GM12872 (cell line): ENCODE measurements around the gene KCNE3.

Experiments
- TF ChIP-seq, protein P1 (sequence below): IDR thresholded peaks from 3 replicates; pipeline ENCODE4 v1.5.1; 2011; ENCODE audit warnings: low read depth, mild to moderate bottlenecking, low read length, moderate library complexity; ENCODE audit not compliant: insufficient read depth

The KCNE3 gene

GRCh38 chr11:74479732-74480123 is 12.4 kb upstream of the KCNE3 start:
- TF ChIP-seq, protein P1, sequence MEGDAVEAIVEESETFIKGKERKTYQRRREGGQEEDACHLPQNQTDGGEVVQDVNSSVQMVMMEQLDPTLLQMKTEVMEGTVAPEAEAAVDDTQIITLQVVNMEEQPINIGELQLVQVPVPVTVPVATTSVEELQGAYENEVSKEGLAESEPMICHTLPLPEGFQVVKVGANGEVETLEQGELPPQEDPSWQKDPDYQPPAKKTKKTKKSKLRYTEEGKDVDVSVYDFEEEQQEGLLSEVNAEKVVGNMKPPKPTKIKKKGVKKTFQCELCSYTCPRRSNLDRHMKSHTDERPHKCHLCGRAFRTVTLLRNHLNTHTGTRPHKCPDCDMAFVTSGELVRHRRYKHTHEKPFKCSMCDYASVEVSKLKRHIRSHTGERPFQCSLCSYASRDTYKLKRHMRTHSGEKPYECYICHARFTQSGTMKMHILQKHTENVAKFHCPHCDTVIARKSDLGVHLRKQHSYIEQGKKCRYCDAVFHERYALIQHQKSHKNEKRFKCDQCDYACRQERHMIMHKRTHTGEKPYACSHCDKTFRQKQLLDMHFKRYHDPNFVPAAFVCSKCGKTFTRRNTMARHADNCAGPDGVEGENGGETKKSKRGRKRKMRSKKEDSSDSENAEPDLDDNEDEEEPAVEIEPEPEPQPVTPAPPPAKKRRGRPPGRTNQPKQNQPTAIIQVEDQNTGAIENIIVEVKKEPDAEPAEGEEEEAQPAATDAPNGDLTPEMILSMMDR = no peak

DNA sequence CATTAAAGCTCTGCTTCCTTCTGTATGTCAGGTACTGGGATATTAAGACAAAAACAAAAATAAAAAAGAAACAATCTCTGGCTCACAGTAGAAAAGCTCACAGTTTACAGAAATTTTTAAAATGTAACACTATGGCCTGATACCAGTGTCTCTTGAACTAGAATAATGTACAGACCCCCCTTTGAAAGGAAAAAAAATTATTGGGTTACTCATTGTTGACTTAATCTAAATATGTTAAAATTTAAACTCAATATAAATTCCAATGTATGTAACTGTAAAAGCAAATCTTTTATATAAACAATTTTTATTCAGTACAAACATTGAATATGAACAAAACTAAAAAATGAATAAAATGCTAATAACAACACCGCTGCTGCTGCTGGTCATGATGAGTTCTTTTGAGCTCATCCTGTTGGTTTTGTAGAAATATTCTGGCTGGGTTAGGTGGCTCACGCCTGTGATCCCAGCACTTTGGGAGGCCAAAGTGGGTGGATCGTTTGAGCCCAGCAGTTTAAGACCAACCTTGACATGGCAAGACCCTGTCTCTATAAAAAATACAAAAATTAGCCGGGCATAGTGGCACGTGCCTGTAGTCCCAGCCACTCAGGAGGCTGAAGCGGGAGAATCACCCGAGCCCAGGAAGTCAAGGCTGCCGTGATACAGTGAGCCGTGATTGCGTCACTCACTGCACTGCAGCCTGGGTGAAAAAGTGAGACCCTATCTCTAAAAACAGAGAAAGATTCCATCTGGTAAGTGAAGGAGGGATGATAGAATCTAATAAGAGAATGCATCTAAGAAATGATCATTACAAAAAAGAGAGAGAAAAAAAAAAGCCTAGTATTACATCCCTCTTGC is 11.8 kb upstream of the KCNE3 start:
- TF ChIP-seq, protein P1 = no peak

DNA sequence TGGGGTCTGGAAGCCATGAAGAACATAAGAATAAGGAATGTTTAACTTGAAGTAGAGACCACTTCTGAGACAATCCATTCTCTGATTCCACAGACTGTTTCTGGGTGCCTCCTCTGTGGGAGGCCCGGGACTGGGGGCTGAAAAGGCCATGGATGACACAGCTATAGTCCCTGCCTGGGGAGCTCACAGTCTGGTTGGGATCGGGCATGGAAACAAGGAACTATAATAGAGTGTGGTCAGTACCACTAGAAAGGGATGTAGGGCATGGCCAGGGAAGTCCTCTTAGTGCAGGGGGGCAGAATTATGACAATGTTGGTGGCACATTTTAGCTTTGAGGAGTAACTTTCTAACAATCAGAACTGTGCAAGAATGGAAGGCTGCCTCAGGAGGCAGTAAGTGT is 9.2 kb upstream of the KCNE3 start:
- TF ChIP-seq, protein P1 = no peak

GRCh38 chr11:74474316-74474715 is 7.0 kb upstream of the KCNE3 start:
- TF ChIP-seq, protein P1 = no peak

- TF ChIP-seq, protein P1 = no peak
Observed at GRCh38 chr11:74473382-74474173, 6.2 kb upstream of the KCNE3 start.

GRCh38 chr11:74471668-74472429 is 4.5 kb upstream of the KCNE3 start:
- TF ChIP-seq, protein P1 = no peak

DNA sequence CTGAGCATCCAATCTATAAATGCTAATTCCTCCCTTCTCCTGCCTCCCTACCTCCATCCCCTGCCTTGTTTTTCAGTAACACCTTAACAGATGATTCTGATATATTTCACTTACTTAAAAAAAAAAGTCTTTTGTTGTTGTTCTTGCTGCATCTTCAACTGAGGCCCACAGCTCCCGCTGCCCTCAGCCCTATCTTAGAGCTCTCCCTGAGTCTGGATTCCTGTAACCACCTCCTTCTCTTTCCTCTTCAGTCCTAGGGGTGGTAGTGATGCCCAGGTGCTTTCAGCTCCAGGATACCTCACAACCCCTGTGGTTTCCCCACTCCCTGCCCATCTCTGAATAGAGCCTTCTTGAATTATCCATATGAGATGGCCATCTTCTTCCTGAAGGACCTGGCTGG is 3.7 kb upstream of the KCNE3 start:
- TF ChIP-seq, protein P1 = no peak
